NCI-H82 (cell line): ENCODE data around the gene CORO2B.
"Not testable (repeated sequence)": the region's sequence is repeated elsewhere in the genome, so short reads cannot be mapped to it uniquely, and the experiment has no call there.

Experiments used
- DNase-seq: peaks from one replicate; lab custom pipeline; 2025; lab: John Stamatoyannopoulos, UW

The CORO2B gene

DNA sequence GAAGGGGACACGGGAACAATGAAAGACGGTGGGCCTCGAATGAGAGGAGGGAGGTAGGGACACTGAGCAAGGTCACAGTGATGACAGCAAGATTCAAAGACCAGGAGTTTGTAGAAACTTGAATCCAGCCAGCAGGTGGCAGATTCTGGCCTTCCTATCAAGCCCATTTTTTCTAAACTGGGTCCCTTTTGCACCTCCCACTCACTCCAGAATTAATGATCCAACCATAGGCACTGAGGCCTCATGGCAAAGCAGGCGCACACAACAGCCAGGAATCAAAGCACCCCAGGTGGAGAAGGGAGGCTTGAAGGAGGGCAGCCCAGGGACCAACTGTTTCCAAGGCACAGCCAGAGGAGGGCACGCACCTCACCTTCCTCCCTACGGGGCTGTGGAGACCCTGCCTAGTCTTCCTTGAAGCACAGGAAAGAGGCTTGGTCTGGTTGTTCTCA lies 151.7 kb downstream of the CORO2B start:
- peak; percentile 71 for DNase-seq

GRCh38 chr15:68730976-68731897 lies 152.4 kb downstream of the CORO2B start:
- DNase-seq, result peak; percentile 22

- DNase-seq, result peak; percentile 10
Observed at GRCh38 chr15:68732451-68732850, 153.7 kb downstream of the CORO2B start.

GRCh38 chr15:68733666-68734065 lies 154.9 kb downstream of the CORO2B start:
- DNase-seq, result no peak

DNA sequence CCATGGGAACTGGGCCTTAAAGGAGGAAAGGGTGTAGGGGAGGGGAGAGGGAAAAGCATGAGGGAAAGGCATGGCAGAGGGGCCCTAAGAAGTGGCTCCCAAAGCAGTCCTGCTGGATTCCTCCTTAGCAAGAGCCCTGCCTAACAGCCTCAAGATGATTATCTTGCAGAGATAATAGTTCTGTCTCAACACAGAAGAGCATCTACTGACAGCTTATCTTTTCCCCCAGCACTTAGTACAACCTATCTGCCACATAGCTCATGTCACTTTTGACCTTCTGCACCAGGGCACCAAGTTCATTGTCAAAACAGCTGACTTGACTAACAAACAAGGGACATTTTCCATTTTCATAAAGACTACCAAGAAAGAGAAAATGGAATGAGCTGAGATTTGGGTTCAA lies 155.6 kb downstream of the CORO2B start:
- DNase-seq, result no peak

GRCh38 chr15:68734881-68735280 lies 156.1 kb downstream of the CORO2B start:
- no peak for DNase-seq

- no peak for DNase-seq
Observed at GRCh38 chr15:68735610-68736009, 156.8 kb downstream of the CORO2B start.

DNA sequence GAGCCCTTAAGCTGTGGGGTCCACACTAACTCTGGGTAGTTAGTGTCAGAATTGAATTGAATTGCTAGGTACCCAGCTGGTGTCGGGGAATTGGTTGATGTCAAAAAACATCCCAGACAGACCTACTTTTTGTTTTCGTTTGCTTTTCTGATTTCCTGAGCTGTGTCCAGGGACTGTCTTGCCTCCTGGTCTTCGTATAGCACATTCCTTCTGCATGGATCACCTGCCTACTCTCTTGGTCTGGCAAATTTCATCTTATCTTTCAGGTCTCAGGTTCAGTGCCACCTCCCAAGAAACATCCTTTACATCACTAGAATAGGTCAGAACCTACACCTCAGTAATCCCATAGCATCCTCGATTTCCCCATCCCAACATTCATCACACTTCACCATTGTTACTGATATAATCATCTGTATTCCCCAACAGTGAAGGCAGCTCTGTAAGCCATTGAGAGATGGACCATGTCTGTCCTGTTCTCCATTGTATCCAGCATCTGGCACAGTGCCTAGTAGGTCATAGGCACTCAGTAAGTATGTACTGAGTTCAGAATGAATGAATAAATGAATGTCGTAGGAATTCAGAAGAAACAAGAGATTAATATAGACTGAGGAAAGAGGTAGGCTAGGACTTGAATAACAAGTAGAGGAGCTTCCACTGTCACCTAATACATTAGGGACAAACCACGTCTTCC lies 160.7 kb downstream of the CORO2B start:
- DNase-seq, result no peak

DNA sequence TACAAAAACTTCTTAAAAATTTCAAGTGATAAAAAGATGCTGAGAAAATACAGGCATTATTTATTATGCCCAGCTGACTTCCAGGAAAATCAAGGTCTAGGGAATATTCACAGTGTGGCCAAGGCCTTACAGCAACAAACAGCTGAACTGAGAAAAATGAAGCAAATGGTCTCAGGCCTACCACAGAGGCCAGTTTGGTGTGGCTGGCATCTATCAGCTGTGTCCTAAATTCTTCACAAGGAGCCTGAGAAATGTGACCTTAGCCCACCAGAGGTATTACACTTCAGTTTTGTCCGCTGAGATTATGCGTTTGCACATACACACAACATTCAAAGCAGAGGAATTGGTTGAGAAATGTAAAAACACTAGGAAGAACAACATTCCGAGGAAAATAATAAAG lies 164.5 kb downstream of the CORO2B start:
- DNase-seq, result no peak

DNA sequence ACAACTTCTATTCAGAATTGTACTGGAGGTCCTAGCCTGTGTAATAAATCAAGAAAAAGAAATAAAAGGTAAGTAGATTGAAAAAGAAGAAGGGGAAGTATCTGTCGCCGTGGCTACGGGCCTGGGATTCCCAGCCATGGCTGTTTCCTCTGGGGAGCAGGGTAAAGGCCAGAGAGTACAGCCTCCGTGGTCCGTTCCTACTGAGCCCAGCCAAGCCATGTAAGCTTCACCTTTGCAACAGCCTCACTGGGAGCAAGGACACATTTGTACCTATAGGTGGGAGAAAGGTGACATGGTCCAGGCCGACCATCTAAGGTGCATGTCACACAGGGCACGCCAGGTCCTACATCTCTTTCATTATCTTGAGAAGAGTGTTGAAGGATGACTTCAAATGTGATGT lies 170.6 kb downstream of the CORO2B start:
- no peak for DNase-seq

DNA sequence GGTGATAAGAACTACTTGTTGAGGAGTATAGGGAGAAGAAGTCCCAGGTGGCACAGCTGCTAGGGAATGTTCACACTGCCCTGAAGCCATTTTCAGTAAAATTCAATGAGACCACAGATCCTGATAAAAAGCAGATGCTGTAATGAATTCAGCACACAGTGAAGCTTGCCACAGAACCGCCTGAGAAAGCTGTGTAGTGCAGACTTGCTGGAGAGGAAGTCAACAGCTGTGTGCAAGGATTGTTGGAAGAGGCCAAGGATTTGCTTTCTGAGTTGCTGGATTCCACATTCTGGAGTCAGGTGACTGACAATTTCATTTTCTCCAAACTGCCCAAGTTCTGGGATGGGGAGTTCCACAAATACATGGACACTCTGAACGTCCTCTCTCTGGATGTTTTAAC lies 171.0 kb downstream of the CORO2B start:
- no peak for DNase-seq

- DNase-seq, result no peak
Observed at GRCh38 chr15:68751622-68752021, 172.8 kb downstream of the CORO2B start.

DNA sequence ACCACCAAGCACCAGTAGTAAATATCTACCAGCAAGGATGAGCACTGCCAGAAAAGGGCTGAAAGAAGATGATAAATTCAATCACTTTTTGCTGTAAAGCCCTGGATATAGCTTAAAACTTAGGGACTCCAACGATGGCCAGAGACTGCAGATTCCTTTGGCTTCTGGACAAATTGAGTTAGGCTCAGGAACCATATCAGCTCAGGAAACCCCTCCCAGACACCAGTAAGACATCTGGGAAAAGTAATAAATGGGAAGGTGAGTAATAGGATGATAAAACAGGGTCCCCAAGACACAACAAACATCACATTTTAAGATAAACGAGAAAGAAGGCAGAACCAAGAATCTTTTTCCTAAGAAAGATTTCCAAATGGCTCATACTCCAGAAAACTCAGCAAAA lies 176.9 kb downstream of the CORO2B start:
- DNase-seq, result no peak

- DNase-seq, result not testable (repeated sequence)
Observed at GRCh38 chr15:68759982-68760579, 181.3 kb downstream of the CORO2B start.

- DNase-seq, result no peak
Observed at GRCh38 chr15:68763063-68763462, 184.3 kb downstream of the CORO2B start.

GRCh38 chr15:68764090-68764489 lies 185.3 kb downstream of the CORO2B start:
- DNase-seq, result no peak

- no peak for DNase-seq
Observed at GRCh38 chr15:68765602-68766368, 187.0 kb downstream of the CORO2B start.

DNA sequence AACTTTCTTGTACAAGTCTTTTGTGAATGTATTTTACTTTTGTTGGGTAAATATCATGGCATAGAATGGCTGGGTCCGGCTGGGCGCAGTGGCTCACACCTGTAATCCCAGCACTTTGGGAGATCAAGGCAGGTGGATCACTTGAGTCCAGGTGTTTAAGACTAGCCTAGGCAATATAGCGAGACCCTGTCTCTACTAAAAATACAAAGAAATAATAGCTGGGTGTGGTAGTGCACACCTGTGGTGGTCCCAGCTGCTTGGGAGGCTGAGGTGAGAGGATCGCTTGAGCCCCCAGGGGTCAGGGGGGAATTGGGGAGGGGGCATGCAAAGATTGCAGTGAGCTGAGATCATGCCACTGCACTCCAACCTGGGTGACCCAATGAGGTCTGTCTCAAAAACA lies 189.0 kb downstream of the CORO2B start:
- no peak for DNase-seq

GRCh38 chr15:68768321-68768720 lies 189.5 kb downstream of the CORO2B start:
- no peak for DNase-seq

DNA sequence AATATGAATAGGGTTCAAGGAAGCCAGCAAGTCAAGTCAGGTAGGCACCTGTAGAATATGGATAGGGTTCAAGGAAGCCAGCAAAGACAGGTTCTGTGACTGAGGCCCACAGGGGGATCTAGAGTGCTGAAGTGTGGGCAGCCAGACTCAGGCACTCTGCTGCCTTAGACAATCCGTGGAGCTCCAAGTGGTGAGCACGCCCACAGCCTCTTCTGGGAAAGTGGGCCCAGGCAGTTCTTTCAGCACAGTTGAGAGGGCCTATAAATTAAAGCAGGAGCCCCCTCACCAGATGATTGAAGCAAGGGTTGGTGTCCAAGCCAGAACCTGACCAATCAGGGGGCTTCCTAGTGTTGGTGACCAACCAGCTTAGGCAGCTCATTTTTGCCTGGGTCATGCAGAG lies 190.9 kb downstream of the CORO2B start:
- no peak for DNase-seq

GRCh38 chr15:68770216-68770615 lies 191.4 kb downstream of the CORO2B start:
- DNase-seq, result peak; percentile 68

- DNase-seq, result no peak
Observed at GRCh38 chr15:68773036-68773435, 194.2 kb downstream of the CORO2B start.
